GM06990 (cell line): Measurements from ENCODE around the gene FUBP1.

Experiments
- DNase-seq: peaks from one replicate; pipeline ENCODE4 v3.0.0-alpha.2; 2011; ENCODE audit not compliant: insufficient read length; ENCODE audit errors: extremely low read depth
- H3K27me3 ChIP-seq: replicated peaks from 2 replicates; pipeline ENCODE4 v1.6.0; 2011; ENCODE audit warnings: low read length; ENCODE audit not compliant: control insufficient read depth, insufficient read depth
- H3K36me3 ChIP-seq: 2 replicates; pipeline ENCODE4 v1.5.1; 2011; ENCODE audit warnings: low read length; ENCODE audit not compliant: control insufficient read depth, insufficient read depth
- H3K4me3 ChIP-seq: replicated peaks from 2 replicates; pipeline ENCODE4 v1.5.1; 2011; ENCODE audit warnings: low read depth, mild to moderate bottlenecking, control low read depth, low read length
- CTCF ChIP-seq: IDR thresholded peaks from 2 replicates; pipeline ENCODE4 v1.5.1; 2011; ENCODE audit warnings: low read length, control low read depth, mild to moderate bottlenecking, inconsistent platforms; ENCODE audit not compliant: insufficient read depth, poor library complexity, severe bottlenecking

Gene FUBP1

GRCh38 chr1:77942400-77943140 is 36.3 kb downstream of the FUBP1 start:
- Histone ChIP-seq H3K27me3 (no peaks in the 10 kb centered on the region), H3K36me3 (peaks cover 3% of the 10 kb centered on the region), H3K4me3 (no peak overlapping the region)
- DNase-seq = no peak
- no peak for TF ChIP-seq CTCF

- no peak for TF ChIP-seq CTCF
- Histone ChIP-seq H3K27me3 (no peaks in the 10 kb centered on the region), H3K4me3 (no peak overlapping the region), H3K36me3 (peaks cover 1% of the 10 kb centered on the region; the same call in 1 of the 2 replicates)
- DNase-seq = no peak
Measured at GRCh38 chr1:77940921-77941570, 37.8 kb downstream of the FUBP1 start.

- H3K4me3 ChIP-seq = no peak overlapping the region
- no peak for DNase-seq
- no peaks in the 10 kb centered on the region for H3K27me3 ChIP-seq
- no peak for TF ChIP-seq CTCF
- no peaks in the 10 kb centered on the region for H3K36me3 ChIP-seq
Measured at GRCh38 chr1:77938651-77939050, 40.2 kb downstream of the FUBP1 start.

GRCh38 chr1:77929806-77930205 is 49.1 kb downstream of the FUBP1 start:
- no peak for TF ChIP-seq CTCF
- Histone ChIP-seq H3K36me3 (no peaks in the 10 kb centered on the region), H3K4me3 (no peak overlapping the region), H3K27me3 (no peaks in the 10 kb centered on the region)
- no peak for DNase-seq

GRCh38 chr1:77927414-77927813 is 51.5 kb downstream of the FUBP1 start:
- Histone ChIP-seq H3K4me3 (peak overlapping the region; percentile 43), H3K27me3 (no peaks in the 10 kb centered on the region), H3K36me3 (no peaks in the 10 kb centered on the region)
- no peak for TF ChIP-seq CTCF
- DNase-seq = no peak
